H9 (cell line): ENCODE data around the gene IGFLR1. TPM values are rescaled to one million over a fixed set of nuclear protein-coding genes. Genes with fewer than 3 reads are reported as not detected.

Experiments used
- DNase-seq: peaks from one replicate; pipeline ENCODE4 v3.0.0-alpha.2; 2017
- H2AFZ ChIP-seq: one replicate; pipeline ENCODE4 v1.6.1; 2013; ENCODE audit warnings: mild to moderate bottlenecking, low read length, control low read depth, moderate library complexity
- H2AK5ac ChIP-seq: 2 replicates; pipeline ENCODE4 v1.6.1; 2013; ENCODE audit warnings: low read length, control low read depth, mixed read lengths; ENCODE audit not compliant: insufficient read length
- H2BK120ac ChIP-seq: one replicate; pipeline ENCODE4 v1.6.1; 2013; ENCODE audit warnings: low read depth, mild to moderate bottlenecking, low read length, control low read depth, inconsistent platforms; ENCODE audit not compliant: poor library complexity, severe bottlenecking
- H2BK12ac ChIP-seq: 2 replicates; pipeline ENCODE4 v1.6.1; 2013; ENCODE audit warnings: low read length, control low read depth, mixed read lengths, low read depth; ENCODE audit not compliant: insufficient read length
- H2BK15ac ChIP-seq: 2 replicates; pipeline ENCODE4 v1.6.1; 2013; ENCODE audit warnings: low read depth, low read length, control low read depth
- H2BK20ac ChIP-seq: one replicate; pipeline ENCODE4 v1.6.1; 2013; ENCODE audit warnings: low read depth, mild to moderate bottlenecking, low read length, control low read depth, inconsistent platforms; ENCODE audit not compliant: poor library complexity, severe bottlenecking
- H2BK5ac ChIP-seq: 2 replicates; pipeline ENCODE4 v1.6.1; 2013; ENCODE audit warnings: low read length, control low read depth, mixed read lengths; ENCODE audit not compliant: insufficient read length
- H3K14ac ChIP-seq: 2 replicates; pipeline ENCODE4 v1.6.1; 2013; ENCODE audit warnings: low read length, control low read depth; ENCODE audit not compliant: insufficient read depth
- H3K18ac ChIP-seq: 2 replicates; pipeline ENCODE4 v1.6.1; 2013; ENCODE audit warnings: low read depth, mild to moderate bottlenecking, mixed read lengths, low read length, control low read depth; ENCODE audit not compliant: insufficient read length
- H3K23ac ChIP-seq: 2 replicates; pipeline ENCODE4 v1.6.1; 2013; ENCODE audit warnings: low read length, control low read depth, mixed read lengths, low read depth; ENCODE audit not compliant: insufficient read length
- H3K23me2 ChIP-seq: 2 replicates; pipeline ENCODE4 v1.6.1; 2013; ENCODE audit warnings: low read depth, mild to moderate bottlenecking, mixed read lengths, low read length, control low read depth; ENCODE audit not compliant: insufficient read length, poor library complexity, severe bottlenecking
- H3K27ac ChIP-seq: 2 replicates; pipeline ENCODE4 v1.5.1; 2013; ENCODE audit warnings: low read length, control low read depth, mixed read lengths, low read depth; ENCODE audit not compliant: insufficient read length
- H3K27me3 ChIP-seq: 2 replicates; pipeline ENCODE4 v1.6.1; 2013; ENCODE audit warnings: low read length, control low read depth, inconsistent platforms; ENCODE audit not compliant: insufficient read depth
- H3K4ac ChIP-seq: 2 replicates; pipeline ENCODE4 v1.6.1; 2013; ENCODE audit warnings: low read depth, mild to moderate bottlenecking, control low read depth, inconsistent platforms, low read length, moderate library complexity
- H3K4me1 ChIP-seq: 2 replicates; pipeline ENCODE4 v1.6.1; 2013; ENCODE audit warnings: low read length, control low read depth, inconsistent platforms; ENCODE audit not compliant: insufficient read depth
- H3K4me2 ChIP-seq: 2 replicates; pipeline ENCODE4 v1.6.1; 2013; ENCODE audit warnings: low read length, control low read depth, mixed read lengths; ENCODE audit not compliant: insufficient read length, insufficient read depth
- H3K56ac ChIP-seq: 2 replicates; pipeline ENCODE4 v1.6.1; 2013; ENCODE audit warnings: low read depth, mild to moderate bottlenecking, mixed read lengths, low read length, control low read depth; ENCODE audit not compliant: insufficient read length
- H3K79me1 ChIP-seq: 2 replicates; pipeline ENCODE4 v1.6.1; 2013; ENCODE audit warnings: low read depth, mild to moderate bottlenecking, moderate library complexity, low read length, control low read depth, inconsistent platforms; ENCODE audit not compliant: insufficient read depth, poor library complexity, severe bottlenecking
- H3K79me2 ChIP-seq: 2 replicates; pipeline ENCODE4 v1.6.1; 2013; ENCODE audit warnings: low read length, control low read depth, inconsistent platforms; ENCODE audit not compliant: insufficient read depth
- H3K9ac ChIP-seq: 2 replicates; pipeline ENCODE4 v1.6.1; 2013; ENCODE audit warnings: low read length, control low read depth, mixed read lengths; ENCODE audit not compliant: insufficient read length; ENCODE audit errors: extremely low read depth
- H3K9me3 ChIP-seq: one replicate; pipeline ENCODE4 v1.6.1; 2013; ENCODE audit warnings: low read depth, low read length, inconsistent platforms; ENCODE audit not compliant: control insufficient read depth
- H3T11ph ChIP-seq: one replicate; pipeline ENCODE4 v1.6.1; 2013; ENCODE audit warnings: mild to moderate bottlenecking, low read length, control low read depth, inconsistent platforms
- H4K20me1 ChIP-seq: one replicate; pipeline ENCODE4 v1.6.1; 2013; ENCODE audit not compliant: control insufficient read depth, insufficient read length, insufficient read depth
- H4K5ac ChIP-seq: 2 replicates; pipeline ENCODE4 v1.6.1; 2013; ENCODE audit warnings: low read depth, mild to moderate bottlenecking, mixed read lengths, low read length, control low read depth; ENCODE audit not compliant: insufficient read length
- H4K8ac ChIP-seq: replicated peaks from 2 replicates; pipeline ENCODE4 v1.6.1; 2013; ENCODE audit warnings: low read length, control low read depth, mixed read lengths, low read depth; ENCODE audit not compliant: insufficient read length
- H4K91ac ChIP-seq: 2 replicates; pipeline ENCODE4 v1.6.1; 2013; ENCODE audit warnings: low read depth, mild to moderate bottlenecking, moderate library complexity, mixed read lengths, low read length, control low read depth; ENCODE audit not compliant: insufficient read length
- H3K27ac Mint-ChIP-seq, 3 experiments: 2 replicates in 2 of 3; 3 replicates in 1 of 3; pipeline ENCODE4 v1.8.0; 2020 to 2021; ENCODE audit warnings: mixed read lengths in 3 of 3, mild to moderate bottlenecking in 1 of 3, moderate library complexity in 1 of 3
- H3K27me3 Mint-ChIP-seq: 2 replicates; pipeline ENCODE4 v1.8.0; 2021; ENCODE audit warnings: low read depth, mild to moderate bottlenecking, moderate library complexity, mixed read lengths
- H3K36me3 Mint-ChIP-seq, 3 experiments: 2 replicates in 2 of 3; 3 replicates in 1 of 3; pipeline ENCODE4 v1.8.0; 2020 to 2021; ENCODE audit warnings: low read depth in 3 of 3, mixed read lengths in 3 of 3; ENCODE audit not compliant: insufficient read depth in 1 of 3
- H3K4me1 Mint-ChIP-seq, 2 experiments: 2 replicates each; pipeline ENCODE4 v1.8.0; 2020; ENCODE audit warnings: mixed read lengths in 2 of 2
- H3K4me3 Mint-ChIP-seq, 2 experiments: 2 replicates in 1 of 2; 3 replicates in 1 of 2; pipeline ENCODE4 v1.8.0; 2020 to 2021; ENCODE audit warnings: mild to moderate bottlenecking in 2 of 2, mixed read lengths in 2 of 2, moderate library complexity in 1 of 2
- H3K9me3 Mint-ChIP-seq, 2 experiments: 2 replicates in 1 of 2; 3 replicates in 1 of 2; pipeline ENCODE4 v1.8.0; 2020; ENCODE audit warnings: mild to moderate bottlenecking in 2 of 2, mixed read lengths in 2 of 2, moderate library complexity in 1 of 2
- CTCF ChIP-seq: fragments of 200-600 bp; sonication (generic); conservative IDR thresholded peaks from 3 replicates; pipeline ENCODE4 v1.8.0; 2021; ENCODE audit warnings: antibody characterized with exemption, mild to moderate bottlenecking
- WGBS: extraction: QIAGEN DNeasy Blood & Tissue Kit; methylation state at CpG from one replicate; pipeline ENCODE4 v1.1.7; 2013; ENCODE audit warnings: missing lambda C conversion rate, low lambda C conversion rate, mixed read lengths; ENCODE audit not compliant: insufficient read length; ENCODE audit errors: extremely low coverage; 5-methylcytosine and 5-hydroxymethylcytosine counted together
- total RNA-seq: library from RNA; stranded (reverse); gene quantifications from 2 replicates; pipeline ENCODE4 v1.2.1, GENCODE V29; 2021

The IGFLR1 gene
- total RNA-seq, 1 experiment from 2014 or later: 2.9 TPM

GRCh38 chr19:35716801-35717664 lies 25.2 kb downstream of the IGFLR1 start:
- peak overlapping the region; percentile 91 to 99 (median 95) for H3K27ac Mint-ChIP-seq
- peak overlapping the region; percentile 15 for H3K27ac ChIP-seq
- H3K27me3 ChIP-seq: no peaks in the 10 kb centered on the region
- H3K9me3 Mint-ChIP-seq: no peaks in the 10 kb centered on the region; a peak in 1 of 5 replicates
- H2BK120ac ChIP-seq: no peak overlapping the region
- WGBS: no CpG with 5 or more reads among the region's 77 CpGs
- H3K36me3 Mint-ChIP-seq: peaks cover 11 to 27% (median 18%) of the 10 kb centered on the region in 3 experiments; a peak in 6 of 7 replicates
- H4K20me1 ChIP-seq: peaks cover 6% of the 10 kb centered on the region
- H3K9me3 ChIP-seq: no peaks in the 10 kb centered on the region
- no peak overlapping the region for H3K4ac ChIP-seq
- H3K56ac ChIP-seq: no peak overlapping the region
- H2AFZ ChIP-seq: no peak overlapping the region
- H3K23me2 ChIP-seq: peaks cover 18% of the 10 kb centered on the region
- H2AK5ac ChIP-seq: no peak overlapping the region
- H3K27me3 Mint-ChIP-seq: no peaks in the 10 kb centered on the region
- H3K79me1 ChIP-seq: no peaks in the 10 kb centered on the region
- H4K91ac ChIP-seq: no peak overlapping the region
- H4K5ac ChIP-seq: no peak overlapping the region
- no peak overlapping the region for H2BK15ac ChIP-seq
- H3K23ac ChIP-seq: no peak overlapping the region
- H4K8ac ChIP-seq: no peak overlapping the region
- H3K4me3 Mint-ChIP-seq: peak overlapping the region; percentile 86 to 90
- peak overlapping the region; percentile 83 for H3K18ac ChIP-seq
- H3K79me2 ChIP-seq: peaks cover 11% of the 10 kb centered on the region; the same call in 1 of the 2 replicates
- no peak overlapping the region for H2BK20ac ChIP-seq
- H2BK12ac ChIP-seq: no peak overlapping the region
- TF ChIP-seq CTCF: peak; percentile 93
- peak overlapping the region; percentile 52 for H3K9ac ChIP-seq
- H2BK5ac ChIP-seq: no peak overlapping the region
- H3K4me1 Mint-ChIP-seq: peaks cover 41 to 43% of the 10 kb centered on the region in 2 experiments
- peak overlapping the region; percentile 67; the same call in 1 of the 2 replicates for H3K14ac ChIP-seq
- DNase-seq: peak; percentile 95
- no peak overlapping the region for H3T11ph ChIP-seq
- peaks cover 7% of the 10 kb centered on the region; the same call in 1 of the 2 replicates for H3K4me1 ChIP-seq
- peak overlapping the region; percentile 80 for H3K4me2 ChIP-seq
